ENCODE measurements around the gene ZBTB7A. TPM values are rescaled to one million over a fixed set of nuclear protein-coding genes. Genes with fewer than 3 reads are reported as not detected.

Gene ZBTB7A
- total RNA-seq, 1 donor from 2014 or later = 39.9 TPM

GRCh38 chr19:4027146-4027545, 39.6 kb downstream of the ZBTB7A start:
- no peak for DNase-seq (ENCODE audit: low read depth)
- TF ChIP-seq, protein P1, sequence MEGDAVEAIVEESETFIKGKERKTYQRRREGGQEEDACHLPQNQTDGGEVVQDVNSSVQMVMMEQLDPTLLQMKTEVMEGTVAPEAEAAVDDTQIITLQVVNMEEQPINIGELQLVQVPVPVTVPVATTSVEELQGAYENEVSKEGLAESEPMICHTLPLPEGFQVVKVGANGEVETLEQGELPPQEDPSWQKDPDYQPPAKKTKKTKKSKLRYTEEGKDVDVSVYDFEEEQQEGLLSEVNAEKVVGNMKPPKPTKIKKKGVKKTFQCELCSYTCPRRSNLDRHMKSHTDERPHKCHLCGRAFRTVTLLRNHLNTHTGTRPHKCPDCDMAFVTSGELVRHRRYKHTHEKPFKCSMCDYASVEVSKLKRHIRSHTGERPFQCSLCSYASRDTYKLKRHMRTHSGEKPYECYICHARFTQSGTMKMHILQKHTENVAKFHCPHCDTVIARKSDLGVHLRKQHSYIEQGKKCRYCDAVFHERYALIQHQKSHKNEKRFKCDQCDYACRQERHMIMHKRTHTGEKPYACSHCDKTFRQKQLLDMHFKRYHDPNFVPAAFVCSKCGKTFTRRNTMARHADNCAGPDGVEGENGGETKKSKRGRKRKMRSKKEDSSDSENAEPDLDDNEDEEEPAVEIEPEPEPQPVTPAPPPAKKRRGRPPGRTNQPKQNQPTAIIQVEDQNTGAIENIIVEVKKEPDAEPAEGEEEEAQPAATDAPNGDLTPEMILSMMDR (IDR thresholded peaks at IDR 0.05; ENCODE audit: insufficient read depth, low read length, poor library complexity, severe bottlenecking) = no peak
- Histone ChIP-seq H3K27me3 (ENCODE audit: control insufficient read depth, insufficient read depth, low read length) (no peaks in the 10 kb centered on the region), H3K36me3 (ENCODE audit: control insufficient read depth, insufficient read depth, low read length) (peaks cover 2% of the 10 kb centered on the region), H3K4me3 (ENCODE audit: low read depth, low read length) (no peak overlapping the region)

DNA sequence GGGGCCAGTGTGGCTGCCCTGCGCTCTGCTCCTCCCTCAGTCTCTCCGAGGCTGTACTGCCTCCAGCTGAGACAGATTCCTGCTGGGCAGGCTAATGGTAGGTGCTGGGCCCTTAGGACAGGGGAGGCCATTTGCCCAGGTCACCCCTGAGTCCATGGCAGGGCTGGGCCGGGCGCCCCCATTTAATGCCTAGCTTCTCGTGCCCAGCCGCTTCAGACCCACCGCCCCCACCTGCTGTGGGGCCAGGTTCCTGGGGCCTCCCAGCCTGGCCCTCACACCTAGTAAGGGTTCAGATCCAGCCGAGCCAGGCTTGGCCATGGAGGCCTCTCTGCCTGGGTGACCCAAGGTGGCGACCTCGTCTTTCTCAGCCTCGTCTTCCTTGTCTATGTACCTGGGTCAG, 41.4 kb downstream of the ZBTB7A start:
- peaks cover 2% of the 10 kb centered on the region for H3K36me3 ChIP-seq (ENCODE audit: control insufficient read depth, insufficient read depth, low read length)
- no peaks in the 10 kb centered on the region for H3K27me3 ChIP-seq (ENCODE audit: control insufficient read depth, insufficient read depth, low read length)
- TF ChIP-seq, protein P1 (IDR thresholded peaks at IDR 0.05; ENCODE audit: insufficient read depth, low read length, poor library complexity, severe bottlenecking) = no peak
- H3K4me3 ChIP-seq (ENCODE audit: low read depth, low read length) = no peak overlapping the region
- no peak for DNase-seq (ENCODE audit: low read depth)

- H3K4me3 ChIP-seq (ENCODE audit: low read depth, low read length) = no peak overlapping the region
- no peaks in the 10 kb centered on the region for H3K27me3 ChIP-seq (ENCODE audit: control insufficient read depth, insufficient read depth, low read length)
- TF ChIP-seq, protein P1 (IDR thresholded peaks at IDR 0.05; ENCODE audit: insufficient read depth, low read length, poor library complexity, severe bottlenecking) = no peak
- H3K36me3 ChIP-seq (ENCODE audit: control insufficient read depth, insufficient read depth, low read length) = no peaks in the 10 kb centered on the region
- DNase-seq (ENCODE audit: low read depth) = no peak
These were observed 42.9 kb downstream of the ZBTB7A start for GRCh38 chr19:4023600-4024398.

GRCh38 chr19:4019578-4019977, 47.1 kb downstream of the ZBTB7A start:
- Histone ChIP-seq H3K36me3 (ENCODE audit: control insufficient read depth, insufficient read depth, low read length) (no peaks in the 10 kb centered on the region), H3K4me3 (ENCODE audit: low read depth, low read length) (no peak overlapping the region), H3K27me3 (ENCODE audit: control insufficient read depth, insufficient read depth, low read length) (no peaks in the 10 kb centered on the region)
- TF ChIP-seq, protein P1 (IDR thresholded peaks at IDR 0.05; ENCODE audit: insufficient read depth, low read length, poor library complexity, severe bottlenecking) = no peak
- no peak for DNase-seq (ENCODE audit: low read depth)

GRCh38 chr19:4018775-4019504, 47.8 kb downstream of the ZBTB7A start:
- DNase-seq (ENCODE audit: low read depth) = no peak
- TF ChIP-seq, protein P1 (IDR thresholded peaks at IDR 0.05; ENCODE audit: insufficient read depth, low read length, poor library complexity, severe bottlenecking) = no peak
- no peaks in the 10 kb centered on the region for H3K36me3 ChIP-seq (ENCODE audit: control insufficient read depth, insufficient read depth, low read length)
- H3K4me3 ChIP-seq (ENCODE audit: low read depth, low read length) = no peak overlapping the region
- no peaks in the 10 kb centered on the region for H3K27me3 ChIP-seq (ENCODE audit: control insufficient read depth, insufficient read depth, low read length)

Data from kidney epithelial cell (primary cell).